Upper lobe of left lung (tissue), 4 donors: Measurements from ENCODE around the gene ATF6.

Experiments used
- CTCF ChIP-seq, 6 experiments: fragments of 450-650 bp in 4 of 6; fragments of 200-600 bp in 2 of 6; sonication (generic) in 2 of 6; IDR thresholded peaks; one replicate each; pipeline ENCODE4 v1.5.1; 2016 to 2019; ENCODE audit warnings: antibody characterized with exemption in 6 of 6
- POLR2A ChIP-seq, 4 donors: fragments of 450-650 bp; IDR thresholded peaks; one replicate each; pipeline ENCODE4 v1.5.1; 2016 to 2017; ENCODE audit warnings: antibody characterized with exemption in 4 of 4, mild to moderate bottlenecking in 2 of 4

- TF ChIP-seq CTCF (IDR thresholded peaks at IDR 0.05) (no peak), POLR2A (IDR thresholded peaks at IDR 0.05) (no peak)
These were observed 247.2 kb downstream of the ATF6 start for GRCh38 chr1:162013289-162013688.
